Heart left ventricle (tissue), 13 donors: ENCODE measurements around the gene TEDDM1.

Experiments used
- POLR2A ChIP-seq, 2 donors: fragments of 450-650 bp; IDR thresholded peaks; one replicate each; pipeline ENCODE4 v1.6.1; 2017; ENCODE audit warnings: antibody characterized with exemption in 2 of 2, mild to moderate bottlenecking in 2 of 2, moderate library complexity in 2 of 2
- TF ChIP-seq, protein P1 (sequence below), 12 donors: fragments of 200-600 bp; sonication (generic) in 4 of 12; IDR thresholded peaks; one replicate each; pipeline versions ENCODE4 v1.5.0 to v1.8.0; 2018 to 2022; ENCODE audit warnings: antibody characterized with exemption in 12 of 12, mild to moderate bottlenecking in 5 of 12
- donor health status: ischemic (EF 13 %, LVEDD 7.1; RV severe dilation, severe dysfunction).
- donor health status: DM: no; HTN: yes; CAD: no.
- donor health status: DM: no; HTN: no; CAD: no.
- donor health status: ischemic (EF 25% LVEDD 6.9; RV normal size, moderate dysfunction).
- donor health status: ischemic (EF 25% LVEDD 5.7; RV mildly dilated, moderate dysfunction).
- donor health status: ischemic (EF 35%, LVEDD 5.7; RV mildly dilated, moderate dysfunction).
- donor health status: nonischemic (EF 11% LVEDD 7.7; RV severe dilation, severe dysfunction).
- donor health status: DM: yes; HTN: yes; CAD: no.
- donor health status: PGD.
- donor health status: ischemic (EF 29% LVEDD 5.4; RV normal size, mild dysfunction).
- donor health status: nonischemic (EF 23%, LVEDD 6.1; RV moderate dilation, normal function).

DNA sequence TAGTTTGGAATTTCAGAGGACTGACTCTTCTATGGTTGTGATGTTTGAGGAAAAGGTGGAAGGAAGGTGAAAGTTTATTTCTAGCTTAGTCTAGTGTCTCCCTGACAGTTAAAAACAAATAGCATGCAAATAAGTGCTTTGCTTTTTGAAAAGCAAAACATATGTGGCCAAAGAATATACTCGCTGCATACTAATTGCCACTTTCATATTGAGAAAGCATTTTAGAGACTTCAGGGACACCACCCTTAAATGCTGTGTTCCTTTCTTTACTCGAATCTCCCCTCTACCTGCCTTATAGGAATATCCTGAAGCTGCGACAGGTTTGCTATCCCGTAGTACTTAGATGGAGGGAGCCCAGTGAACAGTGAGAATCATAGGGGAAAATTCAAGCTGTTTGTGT lies 32.1 kb downstream of the TEDDM1 start:
- TF ChIP-seq, protein P1, sequence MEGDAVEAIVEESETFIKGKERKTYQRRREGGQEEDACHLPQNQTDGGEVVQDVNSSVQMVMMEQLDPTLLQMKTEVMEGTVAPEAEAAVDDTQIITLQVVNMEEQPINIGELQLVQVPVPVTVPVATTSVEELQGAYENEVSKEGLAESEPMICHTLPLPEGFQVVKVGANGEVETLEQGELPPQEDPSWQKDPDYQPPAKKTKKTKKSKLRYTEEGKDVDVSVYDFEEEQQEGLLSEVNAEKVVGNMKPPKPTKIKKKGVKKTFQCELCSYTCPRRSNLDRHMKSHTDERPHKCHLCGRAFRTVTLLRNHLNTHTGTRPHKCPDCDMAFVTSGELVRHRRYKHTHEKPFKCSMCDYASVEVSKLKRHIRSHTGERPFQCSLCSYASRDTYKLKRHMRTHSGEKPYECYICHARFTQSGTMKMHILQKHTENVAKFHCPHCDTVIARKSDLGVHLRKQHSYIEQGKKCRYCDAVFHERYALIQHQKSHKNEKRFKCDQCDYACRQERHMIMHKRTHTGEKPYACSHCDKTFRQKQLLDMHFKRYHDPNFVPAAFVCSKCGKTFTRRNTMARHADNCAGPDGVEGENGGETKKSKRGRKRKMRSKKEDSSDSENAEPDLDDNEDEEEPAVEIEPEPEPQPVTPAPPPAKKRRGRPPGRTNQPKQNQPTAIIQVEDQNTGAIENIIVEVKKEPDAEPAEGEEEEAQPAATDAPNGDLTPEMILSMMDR (IDR thresholded peaks at IDR 0.05) = no peak
- TF ChIP-seq POLR2A (IDR thresholded peaks at IDR 0.05) = no peak
